Endothelial cell of hepatic sinusoid (primary cell): Measurements from ENCODE around the gene FLVCR1.
"Not testable (repeated sequence)": the region's sequence is repeated elsewhere in the genome, so short reads cannot be mapped to it uniquely, and the experiment has no call there.

ENCODE experiments used
- in situ Hi-C: cut with HindIII; loops from 2 replicates; pipeline ENCODE4 v1.10.0; 2017; ENCODE audit warnings: low sequenced_read_pairs

FLVCR1 gene

DNA sequence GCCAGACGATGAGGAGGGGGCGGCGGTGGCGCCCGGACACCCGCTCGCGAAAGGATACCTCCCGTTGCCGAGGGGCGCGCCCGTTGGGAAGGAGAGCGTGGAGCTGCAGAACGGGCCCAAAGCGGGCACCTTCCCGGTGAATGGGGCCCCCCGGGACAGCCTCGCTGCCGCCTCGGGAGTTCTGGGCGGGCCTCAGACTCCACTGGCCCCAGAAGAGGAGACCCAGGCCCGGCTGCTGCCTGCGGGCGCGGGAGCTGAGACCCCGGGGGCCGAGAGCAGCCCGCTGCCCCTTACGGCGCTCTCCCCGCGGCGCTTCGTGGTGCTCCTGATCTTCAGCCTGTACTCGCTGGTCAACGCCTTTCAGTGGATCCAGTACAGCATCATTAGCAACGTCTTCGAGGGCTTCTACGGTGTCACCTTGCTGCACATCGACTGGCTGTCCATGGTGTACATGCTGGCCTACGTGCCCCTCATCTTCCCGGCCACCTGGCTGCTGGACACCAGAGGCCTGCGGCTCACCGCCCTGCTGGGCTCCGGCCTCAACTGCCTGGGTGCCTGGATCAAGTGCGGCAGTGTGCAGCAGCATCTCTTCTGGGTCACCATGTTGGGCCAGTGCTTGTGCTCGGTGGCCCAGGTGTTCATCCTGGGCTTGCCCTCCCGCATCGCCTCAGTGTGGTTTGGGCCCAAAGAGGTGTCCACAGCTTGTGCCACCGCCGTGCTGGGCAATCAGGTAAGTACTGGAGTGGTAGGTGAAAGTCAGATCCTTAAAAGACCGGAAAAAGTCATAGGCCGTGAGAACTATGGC is 588 bp downstream of the FLVCR1 start:
- in situ Hi-C loops = no loop called here

DNA sequence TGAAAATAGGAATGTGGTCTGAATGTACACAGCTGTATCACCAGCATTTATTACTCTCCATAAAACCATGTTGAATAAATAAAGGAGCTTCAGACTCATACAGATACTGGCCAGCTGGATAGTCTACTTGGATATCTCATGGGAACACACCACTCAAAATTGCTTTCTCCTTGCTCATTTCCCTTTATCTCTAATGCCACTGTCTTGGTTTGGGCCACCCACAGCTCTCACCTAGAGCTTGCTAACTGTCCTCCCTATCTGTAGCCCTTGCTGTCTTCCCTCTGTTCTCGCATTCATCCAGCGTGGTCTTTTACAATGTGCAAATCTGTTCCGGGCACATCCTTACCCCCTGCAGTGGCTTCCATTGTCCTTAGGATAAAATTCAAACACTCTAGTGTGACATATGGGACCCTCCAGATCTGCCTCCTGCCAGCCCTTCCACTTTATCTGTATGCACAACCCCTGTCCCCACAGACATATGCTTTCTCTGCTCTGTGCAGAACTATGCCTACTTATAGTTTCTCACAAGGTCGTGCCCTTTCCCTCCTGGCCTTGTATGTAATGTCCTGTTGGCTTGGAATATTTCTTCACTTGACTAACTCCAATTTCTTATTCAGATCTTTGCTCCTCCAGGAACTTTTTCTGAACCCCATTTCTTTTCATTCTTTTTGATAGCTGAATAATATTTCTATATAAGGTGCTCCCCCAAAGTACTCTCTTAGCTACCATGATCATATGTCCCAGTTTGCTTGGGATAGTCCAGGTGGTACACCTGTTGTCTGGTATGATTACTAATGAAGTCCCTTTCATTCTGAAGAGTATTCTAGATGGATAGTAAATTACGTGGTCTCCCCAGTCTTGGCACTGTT is 2.9 kb downstream of the FLVCR1 start:
- in situ Hi-C loops = no loop called here

DNA sequence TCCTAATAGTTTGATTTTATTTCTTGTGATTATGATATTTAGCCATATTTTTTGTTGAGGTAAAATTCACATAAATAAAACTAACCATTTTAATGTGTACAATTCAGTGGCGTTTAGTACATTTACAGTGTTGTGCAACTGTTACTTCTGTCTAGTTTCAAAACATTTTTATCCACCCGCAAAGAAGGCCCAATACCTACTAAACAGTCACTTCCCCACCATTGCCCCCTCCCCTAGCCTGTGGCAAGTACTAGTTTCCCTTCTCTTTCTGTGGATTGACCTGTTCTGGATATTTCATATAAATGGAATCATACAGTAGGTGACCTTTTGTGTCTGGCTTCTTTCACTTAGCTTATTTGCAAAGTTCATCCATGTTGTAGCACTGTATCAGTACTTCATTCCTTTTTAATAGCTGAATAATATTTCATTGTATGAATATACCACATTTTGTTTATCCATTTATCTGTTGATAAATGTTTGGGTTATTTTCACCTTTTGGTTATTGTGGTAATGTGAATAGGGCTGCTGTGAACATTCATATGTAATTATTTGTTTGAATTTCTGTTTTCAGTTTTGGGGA is 4.1 kb downstream of the FLVCR1 start:
- in situ Hi-C loops = no loop called here

DNA sequence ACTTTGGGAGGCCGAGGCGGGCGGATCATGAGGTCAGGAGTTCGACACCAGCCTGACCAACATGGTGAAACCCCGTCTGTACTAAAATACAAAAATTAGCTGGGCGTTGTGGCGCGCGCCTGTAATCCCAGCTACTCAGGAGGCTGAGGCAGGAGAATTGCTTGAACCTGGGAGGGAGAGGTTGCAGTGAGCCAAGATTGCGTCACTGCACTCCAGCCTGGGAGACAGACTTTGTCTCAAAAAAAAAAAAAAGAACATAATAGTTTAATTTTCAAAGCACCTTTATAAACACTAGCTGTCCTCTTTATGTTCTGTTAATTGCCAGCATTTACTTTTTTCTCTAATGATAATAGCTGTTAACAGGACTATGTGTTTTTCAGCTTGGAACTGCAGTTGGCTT is 5.3 kb downstream of the FLVCR1 start:
- in situ Hi-C loops = not testable (repeated sequence)

DNA sequence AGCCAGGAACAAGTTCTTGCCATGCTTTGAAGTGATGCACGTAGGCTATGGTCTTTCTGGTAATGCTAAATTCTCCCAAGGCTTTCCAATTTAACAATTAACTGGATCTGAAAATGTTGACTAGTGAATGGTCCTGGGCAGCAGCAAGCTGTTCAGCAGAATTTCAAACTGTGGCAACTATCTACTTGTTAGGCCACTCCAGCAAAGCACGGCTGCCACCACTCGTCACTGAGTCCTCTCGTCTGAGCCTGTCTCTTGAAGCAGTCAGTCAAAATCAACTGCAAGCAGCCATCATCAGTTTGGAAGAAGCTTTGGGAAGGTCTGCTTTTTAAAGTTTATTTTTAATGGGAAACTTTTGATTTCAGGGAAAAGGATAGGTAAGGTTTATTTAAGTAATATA is 6.1 kb downstream of the FLVCR1 start:
- in situ Hi-C loops = no loop called here

DNA sequence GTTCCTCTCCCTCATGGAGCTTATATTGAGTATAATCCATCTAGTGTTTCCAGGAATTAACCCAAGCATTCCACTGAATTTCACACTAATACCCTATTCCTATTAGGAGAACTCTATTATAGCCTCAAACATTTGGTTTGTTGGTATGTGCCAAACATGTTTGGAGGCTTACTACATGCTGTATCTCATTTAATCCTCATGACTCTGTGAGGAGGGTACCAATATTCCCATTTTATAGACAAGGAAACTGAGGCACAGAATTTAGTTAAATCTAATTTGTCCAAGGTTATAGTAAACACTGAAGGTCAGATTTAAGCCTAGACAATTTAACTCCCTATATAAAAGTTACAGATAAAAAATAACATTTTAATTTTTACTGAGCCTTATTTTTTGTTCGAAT is 9.1 kb downstream of the FLVCR1 start:
- in situ Hi-C loops = no loop called here

DNA sequence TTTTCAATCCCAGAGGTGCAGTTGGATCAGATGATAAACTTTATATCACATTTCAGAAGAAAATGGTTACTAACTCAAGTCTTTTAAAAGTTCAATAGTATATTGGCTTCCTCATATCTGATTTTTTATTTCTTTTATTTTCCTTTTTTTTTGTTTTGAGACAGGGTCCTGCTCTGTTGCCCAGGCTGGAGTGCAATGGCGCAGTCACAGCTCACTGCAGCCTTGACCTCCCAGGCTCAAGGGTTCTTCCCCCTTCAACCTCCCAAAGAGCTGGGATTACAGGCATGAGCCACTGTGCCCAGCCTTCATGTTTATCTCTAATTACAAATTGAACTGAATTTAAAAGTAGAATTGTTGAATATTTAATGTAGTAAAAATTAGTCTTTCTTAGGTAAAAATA is 13.9 kb downstream of the FLVCR1 start:
- in situ Hi-C loops = no loop called here

DNA sequence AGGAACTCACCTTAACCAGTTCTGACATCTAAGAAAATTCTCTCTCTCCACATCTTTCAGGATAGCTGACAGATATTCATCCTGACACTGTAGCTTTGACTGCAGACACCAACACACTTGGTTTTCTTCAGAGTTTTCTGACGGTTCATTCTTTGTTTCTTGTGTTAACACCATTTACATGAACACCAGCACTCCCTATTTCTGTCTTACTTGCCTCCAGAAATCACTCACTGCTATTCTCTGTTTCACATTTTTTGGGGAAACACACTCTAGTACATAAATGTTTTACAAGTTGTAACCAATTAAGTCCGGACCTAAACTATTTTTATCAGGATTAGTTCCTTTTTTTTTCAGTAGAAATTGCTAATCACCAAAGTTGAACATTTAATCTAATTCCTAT is 15.4 kb downstream of the FLVCR1 start:
- in situ Hi-C loops = no loop called here

DNA sequence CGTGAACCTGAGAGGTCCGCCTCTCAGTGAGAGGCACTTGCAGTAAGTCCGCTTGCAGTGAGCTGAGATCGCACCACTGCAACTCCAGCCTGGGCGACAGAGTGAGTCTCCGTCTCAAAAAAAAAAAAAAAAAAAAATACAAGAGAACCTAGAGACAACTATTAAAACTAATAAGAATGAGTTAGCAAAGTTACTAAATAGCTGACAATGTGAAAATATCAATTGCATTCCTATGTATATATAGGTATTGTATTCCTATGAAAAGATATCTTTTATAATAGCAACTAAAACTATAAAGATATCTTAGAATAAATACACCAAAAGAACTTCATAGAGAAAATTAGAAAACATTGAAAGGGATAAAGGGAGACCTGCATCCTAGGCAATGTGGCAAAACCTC is 20.3 kb downstream of the FLVCR1 start:
- in situ Hi-C loops = no loop called here

DNA sequence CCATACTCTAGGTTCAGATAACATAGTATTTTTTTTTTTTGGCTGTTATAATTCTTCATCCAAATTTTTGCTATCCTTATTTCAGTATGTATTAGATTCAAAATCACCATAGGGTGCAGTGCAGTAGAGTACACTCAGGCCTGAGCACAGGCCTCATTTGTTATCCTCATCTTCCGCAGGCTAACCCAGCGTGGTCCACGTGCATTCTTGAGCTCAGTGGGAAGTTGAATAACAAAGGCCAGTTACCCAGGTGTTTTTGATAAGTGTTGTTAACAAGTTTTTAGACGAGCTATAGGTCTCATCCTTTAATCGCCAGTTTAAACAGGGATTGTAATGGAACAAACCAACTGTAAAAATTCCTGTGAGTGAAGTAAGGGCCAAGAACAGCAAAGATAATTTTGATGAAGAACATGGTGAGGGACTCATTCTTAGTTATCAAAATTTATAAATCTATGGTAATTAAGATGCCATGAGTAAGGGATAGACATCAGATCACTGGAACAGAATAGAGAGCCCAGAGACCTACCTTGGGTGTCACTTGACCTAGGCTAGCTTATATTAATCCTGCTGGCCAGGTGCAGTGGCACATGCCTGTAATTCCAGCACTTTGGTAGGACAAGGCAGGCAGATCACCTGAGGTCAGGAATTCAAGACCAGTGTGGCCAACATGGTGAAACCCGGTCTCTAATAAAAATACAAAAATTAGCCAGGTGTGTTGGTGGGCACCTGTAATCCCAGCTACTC is 22.0 kb downstream of the FLVCR1 start:
- in situ Hi-C loops = no loop called here

DNA sequence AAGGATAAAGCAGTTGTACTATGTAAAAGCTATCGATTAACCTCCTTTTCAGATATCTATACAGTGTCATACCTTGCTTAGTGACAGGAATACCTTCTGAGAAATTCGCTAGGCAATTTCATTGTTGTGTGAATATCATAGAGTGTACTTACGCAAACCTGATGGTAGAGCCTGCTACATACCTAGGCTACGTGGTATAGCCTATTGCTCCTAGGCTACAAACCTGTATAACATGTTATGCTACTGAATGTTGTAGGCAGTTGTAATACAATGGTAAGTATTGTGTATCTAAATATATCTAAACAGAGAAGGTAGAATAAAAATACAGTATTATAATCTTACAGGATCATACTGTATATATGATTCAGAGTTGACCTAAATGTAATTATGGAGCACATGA is 26.5 kb downstream of the FLVCR1 start:
- in situ Hi-C loops = no loop called here

DNA sequence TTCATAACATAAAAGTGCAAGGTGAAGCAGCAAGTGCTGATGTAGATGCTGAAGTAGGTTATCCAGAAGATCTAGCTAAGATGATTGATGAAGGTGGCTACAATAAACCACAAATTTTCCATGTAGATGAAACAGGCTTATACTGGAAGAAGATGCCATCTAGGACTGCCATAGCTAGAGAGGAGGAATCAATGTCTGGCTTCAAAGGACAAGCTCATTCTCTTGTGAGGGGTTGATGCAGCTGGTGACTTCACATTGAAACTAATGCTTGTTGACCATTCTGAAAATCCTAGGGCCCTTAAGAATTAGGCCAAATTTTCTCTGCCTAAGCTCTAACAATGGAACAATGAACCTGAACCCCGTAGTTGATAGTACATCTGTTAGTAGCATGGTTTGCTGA is 34.0 kb downstream of the FLVCR1 start:
- in situ Hi-C loops = loop anchor here (5.0 kb wide), 1 partner anchor 60 kb away; no protein-coding TSS in a partner anchor

DNA sequence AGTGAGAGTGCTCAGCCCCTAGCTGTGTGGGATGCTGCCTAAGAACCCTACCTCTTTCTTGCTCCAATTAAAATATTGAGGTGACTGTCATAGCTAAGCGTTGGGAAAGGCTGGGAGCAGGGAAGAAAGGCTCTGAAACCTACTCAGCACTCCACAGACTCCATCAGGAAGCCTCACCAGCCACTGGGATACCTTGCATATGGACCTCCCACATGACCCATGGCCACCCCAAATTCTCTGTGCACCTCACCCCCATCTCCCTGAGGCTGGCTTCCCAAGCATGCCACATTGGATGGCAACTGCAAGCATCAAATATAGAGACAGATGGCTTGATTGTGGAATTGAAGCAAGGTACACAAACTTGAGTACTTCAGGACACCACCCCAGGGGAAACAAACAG is 41.8 kb downstream of the FLVCR1 start:
- in situ Hi-C loops = no loop called here

DNA sequence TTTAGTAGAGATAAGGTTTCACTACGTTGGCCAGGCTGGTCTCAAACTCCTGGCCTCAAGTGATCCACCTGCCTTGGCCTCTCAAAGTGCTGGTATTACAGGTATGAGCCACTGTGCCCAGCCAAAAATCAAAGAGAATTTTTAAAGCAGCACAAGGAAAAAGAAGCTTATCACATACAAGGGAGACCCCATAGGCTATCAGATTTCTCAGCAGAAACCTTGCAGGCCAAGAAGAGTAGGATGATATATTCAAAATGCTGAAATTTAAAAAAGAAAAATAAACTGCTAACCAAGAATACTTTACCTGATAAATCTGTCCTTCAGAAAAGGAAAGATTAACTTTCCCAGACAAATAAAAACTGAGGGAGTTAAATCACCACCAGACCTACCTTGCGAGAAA is 43.2 kb downstream of the FLVCR1 start:
- in situ Hi-C loops = no loop called here

DNA sequence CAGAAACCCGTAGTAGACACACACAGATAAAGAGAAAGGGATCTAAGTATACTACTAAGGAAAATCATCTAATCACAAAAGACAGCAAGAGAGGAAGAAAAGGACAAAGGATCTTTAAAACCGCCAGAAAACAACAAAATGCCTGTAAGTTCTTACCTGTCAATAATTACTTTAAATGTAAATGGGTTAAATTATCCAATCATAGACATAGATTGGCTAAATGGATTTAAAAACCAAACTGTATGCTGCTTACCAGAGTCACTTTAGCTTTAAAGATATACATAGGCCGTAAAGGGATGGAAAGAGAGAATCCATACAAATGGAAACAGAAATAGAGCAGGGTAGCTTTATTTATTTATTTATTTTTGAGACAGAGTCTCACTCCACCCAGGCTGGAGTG is 44.0 kb downstream of the FLVCR1 start:
- in situ Hi-C loops = no loop called here

DNA sequence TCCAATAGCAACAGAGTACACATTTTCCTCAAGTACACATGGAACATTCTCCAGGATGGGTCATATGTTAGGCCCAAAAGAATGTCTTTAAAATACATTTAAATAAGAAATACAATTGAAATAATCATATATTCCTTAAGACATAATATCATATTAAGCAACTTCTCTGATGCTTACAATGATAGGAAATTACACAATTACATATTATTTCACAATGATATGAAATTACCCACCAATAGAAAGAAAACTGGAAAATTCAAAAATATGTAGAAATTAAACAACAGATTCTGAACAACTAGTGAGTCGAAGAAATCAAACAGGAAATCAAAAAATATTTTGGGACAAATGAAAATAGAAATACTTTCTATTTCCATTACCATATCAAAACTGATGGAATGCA is 45.6 kb downstream of the FLVCR1 start:
- in situ Hi-C loops = no loop called here

DNA sequence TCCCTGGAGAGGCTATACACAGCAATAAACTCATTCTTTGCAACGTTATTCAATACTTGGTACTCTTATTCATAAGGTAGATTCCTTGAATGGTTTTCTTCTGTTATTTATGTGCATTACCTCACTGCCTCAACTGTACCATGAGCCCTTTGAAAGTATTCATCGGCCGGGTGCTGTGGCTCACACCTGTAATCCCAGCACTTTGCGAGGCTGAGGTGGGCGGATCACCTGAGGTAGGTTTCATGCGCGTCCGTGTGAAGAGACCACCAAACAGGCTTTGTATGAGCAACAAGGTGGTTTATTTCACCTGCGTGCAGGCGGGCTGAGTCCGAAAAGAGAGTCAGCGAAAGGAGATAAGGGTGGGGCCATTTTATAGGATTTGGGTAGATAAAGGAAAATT is 50.0 kb downstream of the FLVCR1 start:
- in situ Hi-C loops = not testable (repeated sequence)

DNA sequence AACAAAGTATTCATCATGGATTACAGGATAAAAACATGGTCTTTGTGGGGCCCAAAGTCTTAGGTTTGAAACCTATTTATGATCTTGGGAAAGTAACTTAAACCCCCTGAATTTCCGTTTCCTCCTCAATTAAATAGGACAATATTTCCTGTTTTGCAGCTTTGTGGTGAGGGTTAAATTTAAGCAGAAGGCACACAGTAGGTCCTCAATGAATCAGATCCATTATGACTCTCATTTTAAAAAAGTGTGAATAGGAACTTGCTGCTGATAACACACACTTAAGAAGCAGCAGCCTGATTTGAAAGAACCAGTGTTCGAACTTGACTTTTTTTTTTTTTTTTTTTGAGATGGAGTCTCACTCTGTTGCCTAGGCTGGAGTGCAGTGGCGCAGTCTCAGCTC is 50.9 kb downstream of the FLVCR1 start:
- in situ Hi-C loops = no loop called here

DNA sequence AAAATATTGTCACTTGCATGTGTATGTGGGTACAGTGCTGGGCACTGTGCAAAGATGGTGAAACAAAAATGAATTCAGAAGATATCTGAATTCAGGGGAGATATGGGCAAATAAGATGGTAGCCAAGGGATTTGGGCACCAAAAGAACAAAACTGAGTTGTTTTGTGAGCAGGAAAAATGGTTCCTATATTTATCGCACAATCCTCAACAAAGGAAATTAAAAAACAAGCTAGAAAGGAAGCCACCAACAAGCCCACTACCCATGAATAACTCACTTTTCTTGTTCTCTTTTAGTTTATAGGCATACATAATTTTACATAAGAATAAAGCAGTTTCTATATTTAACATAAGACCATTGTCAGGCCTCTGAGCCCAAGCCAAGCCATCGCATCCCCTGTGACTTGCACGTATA is 51.6 kb downstream of the FLVCR1 start:
- in situ Hi-C loops = no loop called here

DNA sequence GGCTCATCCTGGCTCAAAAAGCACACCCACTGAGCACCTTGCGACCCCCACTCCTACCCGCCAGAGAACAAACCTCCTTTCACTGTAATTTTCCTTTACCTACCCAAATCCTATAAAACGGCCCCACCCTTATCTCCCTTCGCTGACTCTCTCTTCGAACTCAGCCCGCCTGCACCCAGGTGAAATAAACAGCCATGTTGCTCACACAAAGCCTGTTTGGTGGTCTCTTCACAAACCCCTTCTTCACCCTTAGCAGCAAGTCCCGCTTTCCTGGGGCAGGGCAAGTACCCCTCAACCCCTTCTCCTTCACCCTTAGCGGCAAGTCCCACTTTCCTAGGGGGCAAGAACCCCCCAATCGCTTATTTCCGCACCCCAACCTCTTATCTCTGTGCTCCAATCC is 52.1 kb downstream of the FLVCR1 start:
- in situ Hi-C loops = not testable (repeated sequence)

DNA sequence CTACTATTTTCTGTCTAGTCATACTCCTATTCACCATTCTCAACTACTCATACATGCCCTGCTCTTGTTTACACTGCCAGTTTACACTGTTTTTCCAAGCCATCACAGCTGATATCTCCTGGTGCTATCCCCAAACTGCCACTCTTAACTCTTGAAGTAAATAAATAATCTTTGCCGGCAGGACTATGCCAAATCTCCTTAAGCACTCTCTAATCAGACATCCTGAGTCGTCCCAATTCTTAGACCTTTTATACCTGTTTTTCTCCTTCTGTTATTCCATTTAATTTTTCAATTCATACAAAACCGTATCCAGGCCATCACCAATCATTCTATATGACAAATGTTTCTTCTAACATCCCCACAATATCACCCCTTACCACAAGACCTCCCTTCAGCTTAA is 55.6 kb downstream of the FLVCR1 start:
- in situ Hi-C loops = not testable (repeated sequence)
